SHP77 treated with DMSO at 0.1 percent for 48 hours (cell line): ENCODE data around the gene JARID2.
"Not testable (repeated sequence)": the region's sequence is repeated elsewhere in the genome, so short reads cannot be mapped to it uniquely, and the experiment has no call there.

ENCODE experiments used
- DNase-seq: peaks from one replicate; lab custom pipeline; 2025; lab: John Stamatoyannopoulos, UW

JARID2 gene

DNA sequence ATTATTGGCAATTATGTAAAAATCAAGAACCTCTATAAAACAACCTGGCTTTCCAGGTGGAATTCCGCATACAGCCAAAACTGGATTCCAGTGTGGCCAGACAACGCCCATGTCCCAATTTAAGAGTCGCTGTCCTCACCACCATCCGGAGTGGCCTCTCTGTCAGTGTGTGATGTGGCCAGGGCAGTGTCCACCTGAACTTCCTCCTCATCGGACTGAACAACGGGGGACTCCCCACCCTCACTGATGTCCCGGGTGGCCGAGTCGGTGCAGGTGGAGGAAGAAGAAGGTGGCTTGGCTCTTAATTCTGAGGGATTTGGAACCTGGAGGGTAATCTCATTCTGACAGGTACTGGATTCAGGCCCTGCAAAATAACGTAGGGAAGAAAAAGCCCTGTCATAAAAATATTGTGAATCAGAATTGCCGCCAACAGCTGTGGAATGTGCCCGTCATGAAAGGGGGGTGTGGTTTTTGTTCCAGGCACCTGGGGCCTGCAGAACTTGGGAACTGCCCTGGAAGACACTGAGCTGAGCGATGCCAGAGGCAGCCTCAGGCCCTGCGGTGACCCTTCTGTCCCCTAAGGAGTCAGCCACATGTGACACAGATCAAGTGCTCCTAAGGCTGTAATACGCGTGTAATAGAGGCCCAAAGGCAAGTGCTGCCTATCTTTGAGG, 277.1 kb downstream of the JARID2 start:
- no peak for DNase-seq

- no peak for DNase-seq
Measured at GRCh38 chr6:15523679-15524630, 278.1 kb downstream of the JARID2 start.

GRCh38 chr6:15524861-15525401, 279.1 kb downstream of the JARID2 start:
- no peak for DNase-seq

DNA sequence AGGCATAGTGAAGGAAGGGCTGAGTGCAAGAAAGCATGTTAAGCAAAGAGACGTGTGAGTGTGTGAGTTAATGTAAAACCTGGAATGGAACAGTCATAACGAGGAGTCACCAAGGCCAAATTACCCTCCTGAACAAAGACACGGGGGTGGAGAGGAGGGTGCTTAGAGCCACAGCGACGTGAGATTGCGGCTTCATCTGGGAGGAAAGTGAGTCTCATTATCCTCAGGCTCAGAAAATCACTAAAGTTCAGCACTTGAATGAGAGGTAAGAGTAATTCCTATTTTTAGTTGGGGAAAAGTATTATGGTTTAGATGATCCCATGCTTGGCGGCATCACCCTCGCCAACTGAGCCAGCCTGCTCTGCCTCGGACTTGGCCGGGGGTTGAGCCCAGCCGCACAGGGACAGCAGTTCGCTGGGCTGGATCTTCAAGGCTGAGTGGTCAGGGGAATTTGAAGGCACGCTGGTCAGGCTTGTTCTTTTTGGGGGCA, 280.4 kb downstream of the JARID2 start:
- DNase-seq = no peak

DNA sequence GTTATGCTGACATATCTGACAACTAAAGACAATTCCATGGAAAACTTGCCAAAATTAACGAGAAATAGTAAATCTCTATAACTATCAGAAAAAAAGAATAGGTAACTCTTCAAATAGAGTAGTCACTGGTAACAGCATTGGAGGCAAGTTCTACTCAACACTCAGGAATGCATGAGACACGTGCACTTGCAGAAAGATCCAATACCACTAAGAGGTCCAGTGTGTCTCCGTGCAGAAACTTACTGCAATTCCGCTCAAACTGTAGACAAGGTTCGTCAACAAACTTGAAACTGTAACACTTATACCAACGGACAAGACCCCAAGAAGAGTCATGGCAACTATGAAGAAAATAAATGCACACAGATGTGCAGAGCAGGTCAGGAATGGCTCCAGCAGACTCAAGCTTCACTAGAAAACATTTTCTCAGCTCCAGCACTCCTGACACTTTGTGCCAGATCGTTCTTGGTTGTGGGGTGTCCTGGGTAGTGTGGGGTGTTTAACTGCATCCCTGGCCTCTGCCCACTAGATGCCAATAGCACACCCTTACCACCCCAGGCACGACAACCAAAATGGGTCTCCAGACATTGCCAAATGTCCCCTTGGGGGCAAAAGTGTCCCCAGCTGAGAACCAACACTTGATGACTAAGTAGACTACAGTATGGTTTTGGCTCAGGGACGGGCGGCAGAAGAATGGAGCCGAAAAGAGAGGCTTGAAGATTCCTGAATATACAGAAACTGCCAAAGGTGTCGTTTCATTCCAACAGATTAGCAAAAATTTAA, 282.2 kb downstream of the JARID2 start:
- no peak for DNase-seq

GRCh38 chr6:15528870-15529269, 283.0 kb downstream of the JARID2 start:
- no peak for DNase-seq

- DNase-seq = no peak
Measured at GRCh38 chr6:15530411-15530810, 284.5 kb downstream of the JARID2 start.

DNA sequence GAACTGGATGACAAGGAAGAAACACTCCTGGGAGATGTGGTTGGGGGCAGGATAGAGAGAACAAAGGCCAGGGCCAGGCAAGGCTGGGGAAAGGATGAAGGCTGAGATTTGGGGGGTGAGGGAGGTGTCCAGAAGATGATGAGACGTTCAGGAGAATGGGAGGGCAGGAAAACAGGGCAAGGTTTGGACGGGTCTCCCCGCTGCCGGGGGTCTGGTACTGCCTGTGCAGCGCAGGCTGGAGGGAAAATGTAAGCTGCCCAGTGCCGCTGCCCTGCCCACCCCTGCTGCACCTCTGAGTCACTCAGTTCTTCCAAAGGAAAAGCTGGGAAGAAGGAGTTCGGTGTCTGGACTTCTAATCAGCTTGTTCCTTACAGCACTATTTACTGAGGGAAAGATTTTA, 286.1 kb downstream of the JARID2 start:
- DNase-seq = no peak

GRCh38 chr6:15533379-15534026, 287.6 kb downstream of the JARID2 start:
- no peak for DNase-seq

DNA sequence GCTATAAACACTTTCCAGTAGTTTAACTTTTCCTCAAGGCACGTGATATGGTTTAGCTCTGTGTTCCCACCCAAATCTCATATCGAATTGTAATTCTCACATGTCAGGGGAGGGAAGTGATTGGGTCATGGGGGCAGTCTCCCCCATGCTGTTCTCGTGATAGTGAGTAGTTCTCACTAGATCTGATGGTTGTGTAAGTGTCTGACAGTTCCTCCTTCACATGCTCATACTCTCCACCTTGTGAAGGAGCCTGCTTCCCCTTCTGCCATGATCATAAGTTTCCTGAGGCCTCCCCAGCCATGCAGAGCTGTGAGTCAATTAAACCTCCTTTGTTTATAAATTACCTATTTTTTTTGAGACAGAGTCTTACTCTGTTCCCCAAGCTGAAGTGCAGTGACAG, 289.1 kb downstream of the JARID2 start:
- DNase-seq = no peak

DNA sequence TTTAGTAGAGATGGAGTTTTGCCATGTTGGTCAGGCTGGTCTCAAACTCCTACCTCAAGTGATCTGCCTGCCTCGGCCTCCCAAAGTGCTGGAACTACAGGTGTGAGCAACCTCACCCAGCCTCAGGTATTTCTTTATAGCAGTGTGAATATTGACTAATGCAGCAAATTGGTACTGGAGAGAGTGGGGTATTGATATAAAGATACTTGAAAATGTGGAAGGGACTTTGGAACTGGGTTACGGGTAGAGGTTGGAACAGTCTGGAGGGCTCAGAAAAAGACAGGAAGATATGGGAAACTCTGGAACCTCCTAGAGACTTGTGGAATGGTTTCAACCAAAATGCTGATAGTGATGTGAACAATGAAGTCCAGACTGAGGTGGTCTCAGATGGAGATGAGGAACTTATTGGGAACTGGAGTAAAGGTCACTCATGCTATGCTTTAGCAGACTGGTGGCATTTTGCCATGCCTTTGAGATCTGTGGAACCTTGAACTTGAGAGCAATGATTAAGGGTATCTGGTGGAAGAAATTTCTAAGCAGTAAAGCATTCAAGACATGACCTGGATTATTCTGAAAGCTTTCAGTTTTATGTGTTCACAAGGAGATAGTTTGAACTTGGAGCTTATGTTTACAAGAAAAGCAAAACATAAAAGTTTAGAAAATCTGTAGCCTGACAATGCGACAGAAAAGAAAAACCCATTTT, 289.8 kb downstream of the JARID2 start:
- DNase-seq = no peak

GRCh38 chr6:15536198-15536955, 290.5 kb downstream of the JARID2 start:
- no peak for DNase-seq

DNA sequence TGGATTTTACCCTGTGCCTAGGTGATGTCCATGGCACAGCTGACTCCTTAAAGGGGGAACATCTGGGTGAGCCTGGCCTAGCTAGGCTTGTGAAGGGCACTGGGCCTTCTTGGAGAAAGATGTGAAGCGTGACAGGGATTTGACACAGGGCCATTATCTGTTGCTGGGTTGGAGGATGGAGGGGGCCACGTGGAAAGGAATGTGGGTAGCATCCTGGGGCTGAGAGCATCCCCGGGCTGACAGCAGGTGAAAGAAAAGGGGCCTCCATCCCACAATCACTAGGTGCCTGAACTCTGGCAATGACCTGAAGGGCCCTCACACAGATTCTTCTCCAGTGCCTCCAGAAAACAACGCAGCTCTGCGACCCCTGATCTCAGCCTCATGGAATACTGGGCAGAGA, 292.2 kb downstream of the JARID2 start:
- no peak for DNase-seq

- DNase-seq = no peak
Measured at GRCh38 chr6:15538766-15539495, 293.1 kb downstream of the JARID2 start.

DNA sequence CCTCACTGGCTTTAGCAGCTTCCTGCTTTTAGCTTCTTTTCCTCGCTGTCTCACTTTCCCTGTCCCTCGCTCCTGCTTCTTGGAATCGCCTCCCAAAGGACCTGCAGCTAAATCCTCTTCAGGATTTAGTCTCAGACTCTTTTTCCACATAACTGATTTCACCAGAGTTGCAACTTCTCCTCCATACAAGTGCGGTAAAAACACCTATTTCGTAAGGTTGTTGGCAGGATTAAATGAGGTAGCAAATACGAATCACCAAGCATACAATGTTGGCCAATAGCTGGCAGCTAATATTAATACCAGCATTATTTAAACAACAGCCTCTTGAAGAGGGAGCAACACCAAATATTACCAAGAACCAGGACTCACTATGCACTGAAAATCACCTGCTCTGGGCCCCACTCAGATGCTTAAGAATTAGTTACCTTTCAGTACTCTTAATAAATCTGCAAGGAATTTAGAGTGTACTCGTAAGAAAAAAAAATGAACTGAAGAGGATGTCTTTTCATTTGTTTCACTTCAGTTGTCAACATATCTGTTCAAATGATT, 293.9 kb downstream of the JARID2 start:
- DNase-seq = no peak

DNA sequence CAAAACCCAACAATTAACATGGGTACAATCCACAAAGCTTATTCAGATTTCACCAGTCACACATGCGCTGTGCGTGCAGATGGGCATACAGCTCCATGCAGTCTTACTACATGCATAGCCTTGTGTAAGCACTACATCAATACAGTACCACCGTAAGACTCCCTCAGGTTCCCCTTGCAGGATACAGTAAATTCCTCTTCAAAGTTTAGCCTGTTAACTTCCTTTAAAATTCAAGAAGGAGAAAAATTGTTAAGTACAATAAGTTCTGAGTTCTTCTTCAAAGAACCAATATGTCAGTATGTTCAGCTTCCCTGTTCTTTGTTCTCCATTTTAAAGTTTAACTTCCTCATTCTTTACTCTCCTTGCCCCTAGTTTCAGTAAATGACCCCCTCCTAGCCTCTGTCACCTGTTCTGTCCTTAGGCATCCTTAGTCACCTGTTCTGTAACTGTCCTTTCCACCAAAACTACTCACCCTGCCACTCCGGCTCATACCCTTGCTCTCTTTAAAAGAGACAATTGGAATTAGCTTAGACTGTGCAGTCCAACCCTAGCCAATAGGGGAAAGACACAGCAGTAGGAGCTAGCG, 297.6 kb downstream of the JARID2 start:
- DNase-seq = not testable (repeated sequence)

DNA sequence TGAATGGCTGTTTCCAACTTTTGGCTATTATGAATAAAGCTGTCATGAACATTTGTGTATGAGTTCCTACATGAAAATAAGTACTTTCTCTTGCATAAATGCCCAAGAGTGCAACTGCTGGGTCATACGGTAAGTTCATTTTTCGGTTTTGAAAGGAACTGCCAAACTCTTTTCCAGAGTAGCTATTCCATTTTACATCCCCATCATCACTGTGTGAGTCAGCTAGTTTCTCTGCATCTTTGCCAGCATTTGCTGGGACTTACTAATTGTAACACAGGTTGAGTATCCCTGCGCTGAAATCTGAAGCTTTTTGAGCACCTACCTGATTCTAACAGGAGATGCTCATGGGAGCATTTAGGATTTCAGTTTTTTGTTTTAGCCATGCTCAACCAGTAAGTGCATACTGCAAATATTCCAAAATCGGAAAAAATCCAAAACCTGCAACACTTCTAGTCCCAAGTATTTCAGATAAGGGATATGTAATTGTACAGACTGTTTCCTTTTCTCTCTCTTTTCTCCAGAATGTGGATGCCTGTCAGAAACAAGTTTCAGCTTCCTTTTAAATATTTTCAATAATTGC, 298.5 kb downstream of the JARID2 start:
- DNase-seq = no peak

- no peak for DNase-seq
Measured at GRCh38 chr6:15546591-15546990, 300.7 kb downstream of the JARID2 start.
